ENCODE measurements around the gene PROSER3. TPM values are rescaled to one million over a fixed set of nuclear protein-coding genes. Genes with fewer than 3 reads are reported as not detected.

The PROSER3 gene
- polyA plus RNA-seq, 1 donor from 2014 or later = 1.2 TPM

DNA sequence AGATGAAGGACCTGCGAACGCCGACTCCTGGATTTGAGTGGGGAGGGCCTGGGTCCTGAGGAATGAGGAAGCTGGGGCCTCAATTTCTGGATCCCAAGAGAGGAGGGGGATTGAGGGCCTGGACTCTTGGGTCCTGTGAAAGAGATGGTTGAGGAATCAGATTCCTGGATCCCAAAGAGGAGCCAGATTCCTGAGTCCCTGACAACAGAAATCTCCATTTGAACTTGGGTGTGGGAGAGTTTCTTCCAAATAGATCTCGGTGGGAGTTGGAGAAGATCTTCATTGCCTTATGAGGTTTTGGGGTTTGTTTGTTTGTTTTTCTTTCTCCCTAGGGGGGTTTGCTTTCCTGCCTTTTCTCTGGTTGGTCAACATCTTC lies 11.9 kb upstream of the PROSER3 start:
- Histone ChIP-seq H3K4me3 (ENCODE audit: low read length) (peak overlapping the region; percentile 94), H4K20me1 (ENCODE audit: insufficient read depth) (no peaks in the 10 kb centered on the region), H3K27me3 (ENCODE audit: insufficient read depth, low read depth, low read length) (no peaks in the 10 kb centered on the region), H3F3A (ENCODE audit: insufficient read depth, low read length, poor library complexity, severe bottlenecking) (no peaks in the 10 kb centered on the region), H3K9ac (ENCODE audit: low read length) (peak overlapping the region; percentile 81), H3K27ac (ENCODE audit: low read length) (peak overlapping the region; percentile 69), H3K79me2 (replicated peaks; ENCODE audit: insufficient read depth, low read length) (peaks cover 22% of the 10 kb centered on the region), H3K4me2 (ENCODE audit: low read length) (peak overlapping the region; percentile 91), H3K9me2 (ENCODE audit: insufficient read depth, low read length) (no peaks in the 10 kb centered on the region), H2AFZ (ENCODE audit: low read depth, low read length) (peak overlapping the region; percentile 48), H3K9me3 (ENCODE audit: low read length) (no peaks in the 10 kb centered on the region), H3K36me3 (ENCODE audit: insufficient read depth, low read length) (no peaks in the 10 kb centered on the region)
- TF ChIP-seq MXI1 (conservative IDR thresholded peaks at IDR 0.05; ENCODE audit: poor library complexity, severe bottlenecking) (no peak), POLR2AphosphoS5 (IDR thresholded peaks at IDR 0.05) (no peak), SMC3 (conservative IDR thresholded peaks at IDR 0.05; ENCODE audit: poor library complexity) (no peak), EP300 (conservative IDR thresholded peaks at IDR 0.05; ENCODE audit: poor library complexity, severe bottlenecking) (no peak), EZH2 (IDR thresholded peaks at IDR 0.05; ENCODE audit: borderline replicate concordance, insufficient read depth, low read length, poor library complexity, severe bottlenecking) (no peak), RAD21 (conservative IDR thresholded peaks at IDR 0.05) (no peak), TAF1 (IDR thresholded peaks at IDR 0.05; ENCODE audit: low read depth) (no peak)
- TF ChIP-seq, protein P1, sequence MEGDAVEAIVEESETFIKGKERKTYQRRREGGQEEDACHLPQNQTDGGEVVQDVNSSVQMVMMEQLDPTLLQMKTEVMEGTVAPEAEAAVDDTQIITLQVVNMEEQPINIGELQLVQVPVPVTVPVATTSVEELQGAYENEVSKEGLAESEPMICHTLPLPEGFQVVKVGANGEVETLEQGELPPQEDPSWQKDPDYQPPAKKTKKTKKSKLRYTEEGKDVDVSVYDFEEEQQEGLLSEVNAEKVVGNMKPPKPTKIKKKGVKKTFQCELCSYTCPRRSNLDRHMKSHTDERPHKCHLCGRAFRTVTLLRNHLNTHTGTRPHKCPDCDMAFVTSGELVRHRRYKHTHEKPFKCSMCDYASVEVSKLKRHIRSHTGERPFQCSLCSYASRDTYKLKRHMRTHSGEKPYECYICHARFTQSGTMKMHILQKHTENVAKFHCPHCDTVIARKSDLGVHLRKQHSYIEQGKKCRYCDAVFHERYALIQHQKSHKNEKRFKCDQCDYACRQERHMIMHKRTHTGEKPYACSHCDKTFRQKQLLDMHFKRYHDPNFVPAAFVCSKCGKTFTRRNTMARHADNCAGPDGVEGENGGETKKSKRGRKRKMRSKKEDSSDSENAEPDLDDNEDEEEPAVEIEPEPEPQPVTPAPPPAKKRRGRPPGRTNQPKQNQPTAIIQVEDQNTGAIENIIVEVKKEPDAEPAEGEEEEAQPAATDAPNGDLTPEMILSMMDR (IDR thresholded peaks at IDR 0.05; ENCODE audit: poor library complexity, severe bottlenecking) = no peak
- TF ChIP-seq, protein P2, sequence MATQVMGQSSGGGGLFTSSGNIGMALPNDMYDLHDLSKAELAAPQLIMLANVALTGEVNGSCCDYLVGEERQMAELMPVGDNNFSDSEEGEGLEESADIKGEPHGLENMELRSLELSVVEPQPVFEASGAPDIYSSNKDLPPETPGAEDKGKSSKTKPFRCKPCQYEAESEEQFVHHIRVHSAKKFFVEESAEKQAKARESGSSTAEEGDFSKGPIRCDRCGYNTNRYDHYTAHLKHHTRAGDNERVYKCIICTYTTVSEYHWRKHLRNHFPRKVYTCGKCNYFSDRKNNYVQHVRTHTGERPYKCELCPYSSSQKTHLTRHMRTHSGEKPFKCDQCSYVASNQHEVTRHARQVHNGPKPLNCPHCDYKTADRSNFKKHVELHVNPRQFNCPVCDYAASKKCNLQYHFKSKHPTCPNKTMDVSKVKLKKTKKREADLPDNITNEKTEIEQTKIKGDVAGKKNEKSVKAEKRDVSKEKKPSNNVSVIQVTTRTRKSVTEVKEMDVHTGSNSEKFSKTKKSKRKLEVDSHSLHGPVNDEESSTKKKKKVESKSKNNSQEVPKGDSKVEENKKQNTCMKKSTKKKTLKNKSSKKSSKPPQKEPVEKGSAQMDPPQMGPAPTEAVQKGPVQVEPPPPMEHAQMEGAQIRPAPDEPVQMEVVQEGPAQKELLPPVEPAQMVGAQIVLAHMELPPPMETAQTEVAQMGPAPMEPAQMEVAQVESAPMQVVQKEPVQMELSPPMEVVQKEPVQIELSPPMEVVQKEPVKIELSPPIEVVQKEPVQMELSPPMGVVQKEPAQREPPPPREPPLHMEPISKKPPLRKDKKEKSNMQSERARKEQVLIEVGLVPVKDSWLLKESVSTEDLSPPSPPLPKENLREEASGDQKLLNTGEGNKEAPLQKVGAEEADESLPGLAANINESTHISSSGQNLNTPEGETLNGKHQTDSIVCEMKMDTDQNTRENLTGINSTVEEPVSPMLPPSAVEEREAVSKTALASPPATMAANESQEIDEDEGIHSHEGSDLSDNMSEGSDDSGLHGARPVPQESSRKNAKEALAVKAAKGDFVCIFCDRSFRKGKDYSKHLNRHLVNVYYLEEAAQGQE (IDR thresholded peaks at IDR 0.05; ENCODE audit: borderline replicate concordance) = no peak

DNA sequence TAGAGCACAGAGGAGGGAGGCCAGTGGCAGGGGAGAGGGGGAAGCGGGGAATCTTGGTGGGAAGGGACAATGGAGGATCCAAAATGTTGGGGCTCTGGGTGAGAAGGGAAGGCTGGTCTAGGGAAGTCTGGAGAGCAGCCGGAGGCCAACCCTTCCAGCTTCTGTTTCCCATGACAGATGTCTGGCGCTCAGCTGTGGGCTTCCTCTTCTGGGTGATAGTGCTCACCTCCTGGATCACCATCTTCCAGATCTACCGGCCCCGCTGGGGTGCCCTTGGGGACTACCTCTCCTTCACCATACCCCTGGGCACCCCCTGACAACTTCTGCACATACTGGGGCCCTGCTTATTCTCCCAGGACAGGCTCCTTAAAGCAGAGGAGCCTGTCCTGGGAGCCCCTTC lies 11.4 kb upstream of the PROSER3 start:
- Histone ChIP-seq H3K4me2 (ENCODE audit: low read length) (peak overlapping the region; percentile 91), H3K9ac (ENCODE audit: low read length) (peak overlapping the region; percentile 81), H3K9me2 (ENCODE audit: insufficient read depth, low read length) (no peaks in the 10 kb centered on the region), H3K4me3 (ENCODE audit: low read length) (peak overlapping the region; percentile 94), H2AFZ (ENCODE audit: low read depth, low read length) (no peak overlapping the region), H3K27me3 (ENCODE audit: insufficient read depth, low read depth, low read length) (no peaks in the 10 kb centered on the region), H3K79me2 (replicated peaks; ENCODE audit: insufficient read depth, low read length) (peaks cover 22% of the 10 kb centered on the region), H3K27ac (ENCODE audit: low read length) (no peak overlapping the region), H3K36me3 (ENCODE audit: insufficient read depth, low read length) (no peaks in the 10 kb centered on the region), H3F3A (ENCODE audit: insufficient read depth, low read length, poor library complexity, severe bottlenecking) (no peaks in the 10 kb centered on the region), H3K9me3 (ENCODE audit: low read length) (no peaks in the 10 kb centered on the region), H4K20me1 (ENCODE audit: insufficient read depth) (no peaks in the 10 kb centered on the region)
- no peak for TF ChIP-seq POLR2AphosphoS5 (IDR thresholded peaks at IDR 0.05)
- no peak for TF ChIP-seq MXI1 (conservative IDR thresholded peaks at IDR 0.05; ENCODE audit: poor library complexity, severe bottlenecking)
- TF ChIP-seq EZH2 (IDR thresholded peaks at IDR 0.05; ENCODE audit: borderline replicate concordance, insufficient read depth, low read length, poor library complexity, severe bottlenecking) = no peak
- TF ChIP-seq, protein P2 (IDR thresholded peaks at IDR 0.05; ENCODE audit: borderline replicate concordance) = no peak
- TF ChIP-seq RAD21 (conservative IDR thresholded peaks at IDR 0.05) = no peak
- no peak for TF ChIP-seq SMC3 (conservative IDR thresholded peaks at IDR 0.05; ENCODE audit: poor library complexity)
- TF ChIP-seq, protein P1 (IDR thresholded peaks at IDR 0.05; ENCODE audit: poor library complexity, severe bottlenecking) = no peak
- no peak for TF ChIP-seq EP300 (conservative IDR thresholded peaks at IDR 0.05; ENCODE audit: poor library complexity, severe bottlenecking)
- no peak for TF ChIP-seq TAF1 (IDR thresholded peaks at IDR 0.05; ENCODE audit: low read depth)
